SK-N-SH treated with all-trans-retinoic acid at 6 μM for 48 hours (cell line): ENCODE results near the gene CD55.

Source experiments
- ARNTL ChIP-seq: fragments of 450-650 bp; formaldehyde crosslinking; IDR thresholded peaks from 2 replicates; pipeline ENCODE4 v1.5.0; 2020; ENCODE audit warnings: low read depth, mild to moderate bottlenecking, moderate library complexity, borderline replicate concordance
- BACH2 ChIP-seq: fragments of 250-450 bp; sonication (Bioruptor Pico); IDR thresholded peaks from 2 replicates; pipeline ENCODE4 v1.9.0; 2021; ENCODE audit warnings: mild to moderate bottlenecking, borderline replicate concordance
- CREB5 ChIP-seq: fragments of 250-450 bp; sonication (Bioruptor Pico); IDR thresholded peaks from 2 replicates; pipeline ENCODE4 v1.5.1; 2020; ENCODE audit warnings: low read depth, mild to moderate bottlenecking, moderate library complexity
- CSDC2 ChIP-seq: fragments of 250-450 bp; sonication (Bioruptor Pico); IDR thresholded peaks from 2 replicates; pipeline ENCODE4 v1.5.0; 2020; ENCODE audit warnings: mild to moderate bottlenecking, moderate library complexity
- OSR1 ChIP-seq: fragments of 250-450 bp; sonication (Bioruptor Pico); IDR thresholded peaks from 2 replicates; pipeline ENCODE4 v1.8.0; 2022; ENCODE audit warnings: moderate library complexity, mild to moderate bottlenecking, inconsistent platforms
- PATZ1 ChIP-seq: fragments of 250-450 bp; sonication (Bioruptor Pico); IDR thresholded peaks from 2 replicates; pipeline ENCODE4 v1.8.0; 2020; ENCODE audit warnings: mild to moderate bottlenecking, moderate library complexity, borderline replicate concordance
- POU6F1 ChIP-seq: fragments of 250-450 bp; sonication (Bioruptor Pico); IDR thresholded peaks from 2 replicates; pipeline ENCODE4 v1.8.0; 2021; ENCODE audit warnings: low read depth, mild to moderate bottlenecking, moderate library complexity, borderline replicate concordance
- TOX ChIP-seq: fragments of 250-450 bp; sonication (Bioruptor Pico); IDR thresholded peaks from 2 replicates; pipeline ENCODE4 v1.8.0; 2021; ENCODE audit warnings: mild to moderate bottlenecking, moderate library complexity, borderline replicate concordance
- ZC3H10 ChIP-seq: fragments of 250-450 bp; sonication (Bioruptor Pico); IDR thresholded peaks from 2 replicates; pipeline ENCODE4 v1.5.1; 2021; ENCODE audit warnings: mild to moderate bottlenecking, moderate library complexity
- ZFP30 ChIP-seq: fragments of 450-650 bp; formaldehyde crosslinking; IDR thresholded peaks from 2 replicates; pipeline ENCODE4 v1.5.0; 2022; ENCODE audit warnings: mild to moderate bottlenecking, moderate library complexity
- ZNF565 ChIP-seq: fragments of 450-650 bp; formaldehyde crosslinking; conservative IDR thresholded peaks from 2 replicates; pipeline ENCODE4 v1.5.0; 2020; ENCODE audit warnings: low read depth, mild to moderate bottlenecking, moderate library complexity
- ZNF70 ChIP-seq: fragments of 450-650 bp; formaldehyde crosslinking; IDR thresholded peaks from 2 replicates; pipeline ENCODE4 v1.5.0; 2020; ENCODE audit warnings: mild to moderate bottlenecking, moderate library complexity
- ZNF8 ChIP-seq: fragments of 450-650 bp; formaldehyde crosslinking; IDR thresholded peaks from 2 replicates; pipeline ENCODE4 v1.5.0; 2020; ENCODE audit warnings: mild to moderate bottlenecking, moderate library complexity

- TF ChIP-seq TOX (CRISPR knock-in tag) (no peak), POU6F1 (no peak), ZFP30 (CRISPR knock-in tag) (no peak), BACH2 (CRISPR knock-in tag) (no peak), ARNTL (CRISPR knock-in tag) (no peak), CSDC2 (no peak), ZC3H10 (CRISPR knock-in tag) (no peak), CREB5 (CRISPR knock-in tag) (no peak), ZNF565 (CRISPR knock-in tag) (no peak), OSR1 (CRISPR knock-in tag) (no peak), PATZ1 (CRISPR knock-in tag) (no peak), ZNF70 (CRISPR knock-in tag) (no peak), ZNF8 (CRISPR knock-in tag) (no peak)
These were observed 68.4 kb downstream of the CD55 start for GRCh38 chr1:207389728-207390464.
